HG03354 (cell line): ENCODE results near the gene FAM240B.

Experiments
- ATAC-seq: cut with Tn5 transposase; IDR thresholded peaks from one replicate; pipeline ENCODE4 v1.9.1; 2021; ENCODE audit warnings: mild to moderate bottlenecking; ENCODE audit not compliant: unreplicated experiment, poor library complexity, severe bottlenecking

The FAM240B gene

GRCh38 chr9:38673399-38674193 lies 46.3 kb downstream of the FAM240B start:
- no peak for ATAC-seq

- no peak for ATAC-seq
Measured at GRCh38 chr9:38671748-38672147, 48.2 kb downstream of the FAM240B start.

GRCh38 chr9:38671372-38671731 lies 48.6 kb downstream of the FAM240B start:
- no peak for ATAC-seq

- no peak for ATAC-seq
Measured at GRCh38 chr9:38670542-38671371, 49.2 kb downstream of the FAM240B start.

GRCh38 chr9:38668791-38669466 lies 51.0 kb downstream of the FAM240B start:
- ATAC-seq, result no peak

- no peak for ATAC-seq
Measured at GRCh38 chr9:38662763-38663593, 57.0 kb downstream of the FAM240B start.

GRCh38 chr9:38659538-38659937 lies 60.4 kb downstream of the FAM240B start:
- ATAC-seq, result no peak

- ATAC-seq, result no peak
Measured at GRCh38 chr9:38656896-38657295, 63.0 kb downstream of the FAM240B start.

GRCh38 chr9:38652486-38652885 lies 67.4 kb downstream of the FAM240B start:
- no peak for ATAC-seq

GRCh38 chr9:38652044-38652443 lies 67.9 kb downstream of the FAM240B start:
- no peak for ATAC-seq

- no peak for ATAC-seq
Measured at GRCh38 chr9:38651400-38652042, 68.4 kb downstream of the FAM240B start.

GRCh38 chr9:38650564-38650963 lies 69.4 kb downstream of the FAM240B start:
- no peak for ATAC-seq

- no peak for ATAC-seq
Measured at GRCh38 chr9:38649731-38650363, 70.1 kb downstream of the FAM240B start.

- no peak for ATAC-seq
Measured at GRCh38 chr9:38644601-38645000, 75.3 kb downstream of the FAM240B start.
